Transverse colon (tissue), 4 donors: ENCODE results near the gene GAPVD1. TPM values are rescaled to one million over a fixed set of nuclear protein-coding genes. Genes with fewer than 3 reads are reported as not detected.

Experiments
- DNase-seq: peaks from one replicate; pipeline ENCODE4 v3.0.0-alpha.2; 2019
- H3K27ac ChIP-seq, 4 donors: fragments of 200-600 bp; sonication (generic); 2 replicates each; pipeline ENCODE4 v1.5.1; 2016 to 2018; ENCODE audit warnings: inconsistent platforms in 4 of 4
- H3K27me3 ChIP-seq: fragments of 200-600 bp; sonication (generic); 2 replicates; pipeline ENCODE4 v1.5.1; 2017; ENCODE audit warnings: inconsistent platforms
- H3K36me3 ChIP-seq, 4 donors: fragments of 200-600 bp; sonication (generic); 2 replicates each; pipeline ENCODE4 v1.5.1; 2017 to 2019; ENCODE audit warnings: inconsistent platforms in 4 of 4
- H3K4me1 ChIP-seq, 4 donors: fragments of 200-600 bp; sonication (generic); 2 replicates each; pipeline ENCODE4 v1.5.1; 2017 to 2020; ENCODE audit warnings: inconsistent platforms in 4 of 4
- H3K4me3 ChIP-seq, 4 donors: fragments of 200-600 bp; sonication (generic); 1 replicate in 1 of 4; 2 replicates in 3 of 4; pipeline versions ENCODE4 v1.5.1 to v1.6.1; 2017 to 2019; ENCODE audit warnings: inconsistent platforms in 4 of 4
- H3K9me3 ChIP-seq, 2 donors: fragments of 200-600 bp; sonication (generic); 2 replicates each; pipeline ENCODE4 v1.5.1; 2017 to 2019; ENCODE audit warnings: inconsistent platforms in 2 of 2
- CTCF ChIP-seq, 5 experiments: fragments of 200-600 bp in 3 of 5; fragments of 450-650 bp in 2 of 5; sonication (generic) in 3 of 5; IDR thresholded peaks; 1 replicate in 2 of 5; 2 replicates in 3 of 5; pipeline ENCODE4 v1.5.1; 2016 to 2017; ENCODE audit warnings: antibody characterized with exemption in 5 of 5, inconsistent platforms in 3 of 5, mild to moderate bottlenecking in 2 of 5, moderate library complexity in 1 of 5
- EP300 ChIP-seq: sonication (generic); formaldehyde crosslinking; IDR thresholded peaks from one replicate; pipeline ENCODE4 v1.6.1; 2017; ENCODE audit warnings: antibody characterized with exemption, low read depth
- POLR2A ChIP-seq: fragments of 450-650 bp; IDR thresholded peaks from one replicate; pipeline ENCODE4 v1.6.1; 2016; ENCODE audit warnings: antibody characterized with exemption, mild to moderate bottlenecking, moderate library complexity
- POLR2AphosphoS5 ChIP-seq, 3 donors: sonication (generic); formaldehyde crosslinking; IDR thresholded peaks; one replicate each; pipeline ENCODE4 v1.6.1; 2016; ENCODE audit warnings: antibody characterized with exemption in 3 of 3
- WGBS, 2 donors: methylation state at CpG; one replicate each; pipeline ENCODE4 v1.1.5; 2018; ENCODE audit warnings: low coverage in 1 of 2; 5-methylcytosine and 5-hydroxymethylcytosine counted together
- in situ Hi-C, 4 donors: fragments of 200-750 bp; cut with MboI; loops; one replicate each; pipeline versions ENCODE4 v1.15.0 to v1.15.1; 2017; ENCODE audit warnings: low sequenced_read_pairs in 3 of 4, low pct_ligation_motif_present in 1 of 4, low pct_unique_long_range_greater_than_20kb in 1 of 4
- intact Hi-C: fragments of 100-400 bp; cut with DNase I; formaldehyde crosslinking; loops from one replicate; pipeline ENCODE4 v1.15.1; 2023; ENCODE audit warnings: low total_unique reads
- total RNA-seq, 4 donors: library from RNA; depleted of rRNA; stranded (reverse); fragments of >200 nt; gene quantifications; one replicate each; pipeline ENCODE4 v1.1.0, GENCODE V29; 2016

The GAPVD1 gene
- total RNA-seq, 4 donors from 2014 or later: 27.7 to 80.4 (median 48.4) TPM

- WGBS, 2 donors: 72 to 77% methylated on average over 5 of the region's 5 CpGs
- TF ChIP-seq POLR2A (no peak), POLR2AphosphoS5 (IDR thresholded peaks at IDR 0.05) (no peak)
Observed at GRCh38 chr9:125361837-125362531, 100.4 kb downstream of the GAPVD1 start.

GRCh38 chr9:125366676-125367075, 105.0 kb downstream of the GAPVD1 start:
- Histone ChIP-seq H3K27me3 (no peaks in the 10 kb centered on the region), H3K9me3 (no peaks in the 10 kb centered on the region), H3K36me3 (peaks cover 0 to 24% (median 7%) of the 10 kb centered on the region in 4 donors), H3K27ac (no peak overlapping the region), H3K4me3 (no peak overlapping the region), H3K4me1 (no peaks in the 10 kb centered on the region)
- in situ Hi-C loops (loop anchor here in 1 of 4 donors (25.0 kb wide), 1 partner anchor 454 kb away; no protein-coding TSS in a partner anchor), intact Hi-C loops (no loop called here)
- 84 to 94% methylated on average over 3 to 5 of the region's 5 CpGs for WGBS, 2 donors
- no peak for TF ChIP-seq CTCF (IDR thresholded peaks at IDR 0.05)
- no peak for TF ChIP-seq POLR2A
- no peak for TF ChIP-seq POLR2AphosphoS5 (IDR thresholded peaks at IDR 0.05)
- TF ChIP-seq EP300: no peak
- DNase-seq: no peak

More at GRCh38 chr9:125361837-125362531, 100.4 kb downstream of the GAPVD1 start:
- no peak overlapping the region for H3K4me3 ChIP-seq
- H3K27ac ChIP-seq: no peak overlapping the region
- intact Hi-C loops: no loop called here
- H3K36me3 ChIP-seq: peaks cover 0 to 46% (median 19%) of the 10 kb centered on the region in 4 donors
- H3K9me3 ChIP-seq: no peaks in the 10 kb centered on the region
- in situ Hi-C loops: loop anchor here in 1 of 4 donors (25.0 kb wide), 1 partner anchor 450 kb away; no protein-coding TSS in a partner anchor
- no peaks in the 10 kb centered on the region for H3K4me1 ChIP-seq
- DNase-seq: no peak
- H3K27me3 ChIP-seq: no peaks in the 10 kb centered on the region

GRCh38 chr9:125370786-125371185, 109.2 kb downstream of the GAPVD1 start:
- Histone ChIP-seq H3K9me3 (no peaks in the 10 kb centered on the region), H3K27me3 (no peaks in the 10 kb centered on the region), H3K4me3 (no peak overlapping the region), H3K27ac (no peak overlapping the region), H3K4me1 (peaks cover 4 to 10% (median 7%) of the 10 kb centered on the region in 4 donors), H3K36me3 (no peaks in the 10 kb centered on the region)
- DNase-seq: no peak
- WGBS, 2 donors: 71 to 90% methylated on average over 4 to 8 of the region's 8 CpGs
- no peak for TF ChIP-seq EP300
- in situ Hi-C loops: loop anchor here in 3 of 4 donors (10.0 to 25.0 kb wide), 2 partner anchors 458 to 596 kb away; partner anchors contain the start of genes NR6A1 (in 3 of the 3) and OLFML2A (in 3 of the 3)
- intact Hi-C loops: no loop called here

DNA sequence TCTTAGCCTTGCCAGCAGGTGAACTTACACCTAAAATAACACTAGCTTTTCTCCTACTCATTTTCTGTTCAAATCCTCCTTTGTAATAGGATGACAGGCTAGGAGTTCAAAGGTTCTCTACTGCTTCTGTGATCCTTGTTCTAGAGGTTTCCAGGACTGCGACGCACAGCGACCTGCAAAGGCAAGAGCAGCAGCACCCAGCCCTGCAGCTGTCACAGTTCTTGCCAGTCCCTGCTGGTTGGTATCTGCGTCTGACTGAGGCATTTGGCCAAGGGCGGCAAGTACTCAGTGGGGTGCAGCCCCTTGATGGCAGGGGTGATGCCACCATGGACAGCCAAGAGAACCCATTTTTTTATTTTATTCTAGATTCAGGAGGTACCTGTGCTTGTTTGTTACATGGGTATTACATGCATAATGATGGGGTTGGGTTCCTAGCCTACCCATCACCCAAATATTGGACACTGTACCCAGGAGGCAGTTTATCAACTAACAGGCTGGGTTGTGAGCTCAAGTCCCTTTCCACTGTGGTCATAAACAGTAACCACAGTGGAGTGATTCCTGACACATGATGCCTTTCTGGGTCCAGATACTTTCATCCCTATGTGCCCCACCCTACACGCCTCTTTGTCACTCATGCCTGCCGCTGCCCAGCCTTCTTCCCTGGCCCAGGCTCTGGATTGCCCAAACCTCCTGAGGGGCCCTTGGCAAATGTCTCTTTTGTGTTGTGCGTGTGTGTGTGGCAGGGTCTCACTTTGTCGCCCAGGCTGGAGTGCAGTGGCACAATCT, 111.0 kb downstream of the GAPVD1 start:
- H3K4me3 ChIP-seq: no peak overlapping the region
- DNase-seq: no peak
- TF ChIP-seq POLR2AphosphoS5 (IDR thresholded peaks at IDR 0.05) (no peak), CTCF (IDR thresholded peaks at IDR 0.05) (no peak), POLR2A (no peak), EP300 (no peak)
- intact Hi-C loops: no loop called here
- H3K9me3 ChIP-seq: no peaks in the 10 kb centered on the region
- WGBS, 2 donors: 88 to 90% methylated on average over 2 to 9 of the region's 9 CpGs
- no peak overlapping the region for H3K27ac ChIP-seq
- H3K36me3 ChIP-seq: no peaks in the 10 kb centered on the region
- H3K27me3 ChIP-seq: no peaks in the 10 kb centered on the region
- peaks cover 4 to 10% (median 7%) of the 10 kb centered on the region in 4 donors for H3K4me1 ChIP-seq
- in situ Hi-C loops: loop anchor here in 3 of 4 donors (10.0 to 25.0 kb wide), 2 partner anchors 460 to 598 kb away; partner anchors contain the start of genes NR6A1 (in 3 of the 3) and OLFML2A (in 3 of the 3)
